Measurements from ENCODE around the gene ADH6.

- TF ChIP-seq, protein P1, sequence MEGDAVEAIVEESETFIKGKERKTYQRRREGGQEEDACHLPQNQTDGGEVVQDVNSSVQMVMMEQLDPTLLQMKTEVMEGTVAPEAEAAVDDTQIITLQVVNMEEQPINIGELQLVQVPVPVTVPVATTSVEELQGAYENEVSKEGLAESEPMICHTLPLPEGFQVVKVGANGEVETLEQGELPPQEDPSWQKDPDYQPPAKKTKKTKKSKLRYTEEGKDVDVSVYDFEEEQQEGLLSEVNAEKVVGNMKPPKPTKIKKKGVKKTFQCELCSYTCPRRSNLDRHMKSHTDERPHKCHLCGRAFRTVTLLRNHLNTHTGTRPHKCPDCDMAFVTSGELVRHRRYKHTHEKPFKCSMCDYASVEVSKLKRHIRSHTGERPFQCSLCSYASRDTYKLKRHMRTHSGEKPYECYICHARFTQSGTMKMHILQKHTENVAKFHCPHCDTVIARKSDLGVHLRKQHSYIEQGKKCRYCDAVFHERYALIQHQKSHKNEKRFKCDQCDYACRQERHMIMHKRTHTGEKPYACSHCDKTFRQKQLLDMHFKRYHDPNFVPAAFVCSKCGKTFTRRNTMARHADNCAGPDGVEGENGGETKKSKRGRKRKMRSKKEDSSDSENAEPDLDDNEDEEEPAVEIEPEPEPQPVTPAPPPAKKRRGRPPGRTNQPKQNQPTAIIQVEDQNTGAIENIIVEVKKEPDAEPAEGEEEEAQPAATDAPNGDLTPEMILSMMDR (IDR thresholded peaks at IDR 0.05; ENCODE audit: control extremely low read depth in 1 of 3, insufficient read depth in 1 of 3, low read depth in 1 of 3, low read length in 3 of 3) = no peak
- TF ChIP-seq ZNF274 (IDR thresholded peaks at IDR 0.05; ENCODE audit: borderline replicate concordance, extremely low read depth, low read length) (no peak), CEBPB (IDR thresholded peaks at IDR 0.05; ENCODE audit: low read depth, low read length) (no peak), POLR2A (IDR thresholded peaks at IDR 0.05; ENCODE audit: control extremely low read depth in 1 of 2, low read depth in 2 of 2, low read length in 2 of 2) (no peak), EP300 (IDR thresholded peaks at IDR 0.05; ENCODE audit: borderline replicate concordance in 1 of 2, low read depth in 2 of 2, low read length in 2 of 2) (no peak), RFX5 (IDR thresholded peaks at IDR 0.05; ENCODE audit: borderline replicate concordance, low read depth, low read length) (no peak), POLR2AphosphoS5 (IDR thresholded peaks at IDR 0.05; ENCODE audit: low read depth, low read length) (no peak), EGR1 (IDR thresholded peaks at IDR 0.05; ENCODE audit: borderline replicate concordance, low read depth, low read length) (no peak), SP2 (IDR thresholded peaks at IDR 0.05; ENCODE audit: low read length) (no peak), RNF2 (IDR thresholded peaks at IDR 0.05; ENCODE audit: borderline replicate concordance, low read depth, low read length, missing control alignments, poor library complexity, severe bottlenecking) (no peak), HDAC2 (IDR thresholded peaks at IDR 0.05; ENCODE audit: borderline replicate concordance in 1 of 2, low read depth in 2 of 2, low read length in 2 of 2) (no peak)
These were observed 57.5 kb downstream of the ADH6 start for GRCh38 chr4:99161373-99162099.
